NCI-H2081 (cell line): ENCODE measurements around the gene ONECUT2.
"Not testable (repeated sequence)": the region's sequence is repeated elsewhere in the genome, so short reads cannot be mapped to it uniquely, and the experiment has no call there.

Experiments used
- DNase-seq, 2 experiments: peaks; one replicate each; lab custom pipeline; 2025; lab: John Stamatoyannopoulos, UW

ONECUT2 gene

GRCh38 chr18:57434536-57435494 lies at the start of gene ONECUT2:
ONECUT2 (plus strand) TSS chr18:57435374; CDS start chr18:57435717, 343 bp downstream.
- DNase-seq, result peak; percentile 92 to 93

GRCh38 chr18:57389271-57389670 lies 45.9 kb upstream of the ONECUT2 start:
- DNase-seq, result no peak

- no peak for DNase-seq
These were observed 45.1 kb upstream of the ONECUT2 start for GRCh38 chr18:57390044-57390443.

GRCh38 chr18:57394749-57395148 lies 40.4 kb upstream of the ONECUT2 start:
- DNase-seq, result not testable (repeated sequence)

- DNase-seq, result not testable (repeated sequence)
These were observed 38.3 kb upstream of the ONECUT2 start for GRCh38 chr18:57396831-57397230.

- DNase-seq, result no peak
These were observed 37.6 kb upstream of the ONECUT2 start for GRCh38 chr18:57397440-57398132.

GRCh38 chr18:57404345-57404744 lies 30.8 kb upstream of the ONECUT2 start:
- no peak for DNase-seq

- no peak for DNase-seq
These were observed 25.5 kb upstream of the ONECUT2 start for GRCh38 chr18:57409650-57410049.

- DNase-seq, result no peak
These were observed 24.4 kb upstream of the ONECUT2 start for GRCh38 chr18:57410749-57411148.

GRCh38 chr18:57416542-57416941 lies 18.6 kb upstream of the ONECUT2 start:
- DNase-seq, result no peak

GRCh38 chr18:57422313-57422872 lies 12.8 kb upstream of the ONECUT2 start:
- peak in 1 of 2 experiments; percentile 37 for DNase-seq

- no peak for DNase-seq
These were observed 11.4 kb upstream of the ONECUT2 start for GRCh38 chr18:57423821-57424220.

GRCh38 chr18:57425096-57425495 lies 10.1 kb upstream of the ONECUT2 start:
- DNase-seq, result no peak

- no peak for DNase-seq
These were observed 9.0 kb upstream of the ONECUT2 start for GRCh38 chr18:57426187-57426586.

- no peak for DNase-seq
These were observed 7.6 kb upstream of the ONECUT2 start for GRCh38 chr18:57427429-57428201.

GRCh38 chr18:57428221-57429150 lies 6.7 kb upstream of the ONECUT2 start:
- DNase-seq, result no peak

GRCh38 chr18:57429167-57430078 lies 5.8 kb upstream of the ONECUT2 start:
- no peak for DNase-seq

- no peak for DNase-seq
These were observed 4.8 kb upstream of the ONECUT2 start for GRCh38 chr18:57430079-57431001.

- DNase-seq, result no peak
These were observed 4.2 kb upstream of the ONECUT2 start for GRCh38 chr18:57431002-57431382.
